ENCODE results near the gene MTA2.

GRCh38 chr11:62572431-62572830, 29.2 kb downstream of the MTA2 start:
- TF ChIP-seq POLR2AphosphoS5 (IDR thresholded peaks at IDR 0.05) (no peak), POLR2A (IDR thresholded peaks at IDR 0.05) (no peak)
- TF ChIP-seq, protein P1, sequence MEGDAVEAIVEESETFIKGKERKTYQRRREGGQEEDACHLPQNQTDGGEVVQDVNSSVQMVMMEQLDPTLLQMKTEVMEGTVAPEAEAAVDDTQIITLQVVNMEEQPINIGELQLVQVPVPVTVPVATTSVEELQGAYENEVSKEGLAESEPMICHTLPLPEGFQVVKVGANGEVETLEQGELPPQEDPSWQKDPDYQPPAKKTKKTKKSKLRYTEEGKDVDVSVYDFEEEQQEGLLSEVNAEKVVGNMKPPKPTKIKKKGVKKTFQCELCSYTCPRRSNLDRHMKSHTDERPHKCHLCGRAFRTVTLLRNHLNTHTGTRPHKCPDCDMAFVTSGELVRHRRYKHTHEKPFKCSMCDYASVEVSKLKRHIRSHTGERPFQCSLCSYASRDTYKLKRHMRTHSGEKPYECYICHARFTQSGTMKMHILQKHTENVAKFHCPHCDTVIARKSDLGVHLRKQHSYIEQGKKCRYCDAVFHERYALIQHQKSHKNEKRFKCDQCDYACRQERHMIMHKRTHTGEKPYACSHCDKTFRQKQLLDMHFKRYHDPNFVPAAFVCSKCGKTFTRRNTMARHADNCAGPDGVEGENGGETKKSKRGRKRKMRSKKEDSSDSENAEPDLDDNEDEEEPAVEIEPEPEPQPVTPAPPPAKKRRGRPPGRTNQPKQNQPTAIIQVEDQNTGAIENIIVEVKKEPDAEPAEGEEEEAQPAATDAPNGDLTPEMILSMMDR (IDR thresholded peaks at IDR 0.05) = no peak
